MM.1S (cell line): ENCODE measurements around the gene GATC.
A peak's percentile ranks its signal among the peaks of the same experiment; 100 is the strongest.

ENCODE experiments used
- DNase-seq: peaks from one replicate; pipeline ENCODE4 v3.0.0-alpha.2; 2015
- H2AFZ ChIP-seq: fragments of 300-600 bp; sonication (generic); 2 replicates; pipeline ENCODE4 v1.6.0; 2016; ENCODE audit warnings: antibody characterized with exemption, low read length
- H3F3A ChIP-seq: fragments of 300-600 bp; sonication (generic); 2 replicates; pipeline ENCODE4 v1.6.1; 2016; ENCODE audit warnings: mild to moderate bottlenecking, antibody characterized with exemption, low read length, moderate library complexity, mixed read lengths; ENCODE audit not compliant: insufficient read depth
- H3K27ac ChIP-seq: fragments of 300-600 bp; sonication (generic); 2 replicates; pipeline ENCODE4 v1.5.1; 2016; ENCODE audit warnings: mild to moderate bottlenecking, low read length
- H3K27me3 ChIP-seq: fragments of 300-600 bp; sonication (generic); replicated peaks from 2 replicates; pipeline ENCODE4 v1.6.0; 2016; ENCODE audit warnings: low read length; ENCODE audit not compliant: insufficient read depth
- H3K36me3 ChIP-seq: fragments of 300-600 bp; sonication (generic); replicated peaks from 2 replicates; pipeline ENCODE4 v1.6.1; 2016; ENCODE audit warnings: mild to moderate bottlenecking, low read length, mixed read lengths; ENCODE audit not compliant: insufficient read depth
- H3K4me1 ChIP-seq: fragments of 300-600 bp; sonication (generic); 2 replicates; pipeline ENCODE4 v1.6.1; 2016; ENCODE audit warnings: low read length, mixed read lengths
- H3K4me2 ChIP-seq: fragments of 300-600 bp; sonication (generic); 2 replicates; pipeline ENCODE4 v1.6.0; 2016; ENCODE audit warnings: low read depth, low read length
- H3K4me3 ChIP-seq: fragments of 300-600 bp; sonication (generic); 2 replicates; pipeline ENCODE4 v1.5.1; 2016; ENCODE audit warnings: low read length, mixed read lengths
- H3K79me2 ChIP-seq: fragments of 300-600 bp; sonication (generic); 2 replicates; pipeline ENCODE4 v1.6.1; 2016; ENCODE audit warnings: mixed run types, low read length, mixed read lengths
- H3K9ac ChIP-seq: fragments of 300-600 bp; sonication (generic); 2 replicates; pipeline ENCODE4 v1.6.1; 2016; ENCODE audit warnings: low read length, mixed read lengths
- H3K9me2 ChIP-seq: fragments of 300-600 bp; sonication (generic); replicated peaks from 2 replicates; pipeline ENCODE4 v1.6.1; 2016; ENCODE audit warnings: mild to moderate bottlenecking, low read length, mixed read lengths; ENCODE audit not compliant: insufficient read depth
- H3K9me3 ChIP-seq: fragments of 300-600 bp; sonication (generic); replicated peaks from 2 replicates; pipeline ENCODE4 v1.6.1; 2016; ENCODE audit warnings: mild to moderate bottlenecking, low read length, mixed read lengths; ENCODE audit not compliant: insufficient read depth
- H4K20me1 ChIP-seq: fragments of 300-600 bp; sonication (generic); 2 replicates; pipeline ENCODE4 v1.6.1; 2016; ENCODE audit warnings: mild to moderate bottlenecking, low read length, moderate library complexity, mixed read lengths; ENCODE audit not compliant: insufficient read depth
- CTCF ChIP-seq: fragments of 300-600 bp; sonication (generic); IDR thresholded peaks from 2 replicates; pipeline ENCODE4 v1.5.1; 2016; ENCODE audit warnings: antibody characterized with exemption, low read length, mixed read lengths
- EZH2 ChIP-seq: fragments of 300-600 bp; sonication (generic); optimal IDR thresholded peaks from 2 replicates; pipeline ENCODE3; 2017; ENCODE audit warnings: low read depth, mild to moderate bottlenecking, antibody characterized with exemption, low read length, mixed read lengths
- EZH2phosphoT487 ChIP-seq: fragments of 300-600 bp; sonication (generic); IDR thresholded peaks from 2 replicates; pipeline ENCODE4 v1.6.1; 2018; ENCODE audit warnings: antibody characterized with exemption, low read length

GATC gene

GRCh38 chr12:120432772-120433525 lies 13.3 kb upstream of the GATC start:
- Histone ChIP-seq H3K9me3 (no peaks in the 10 kb centered on the region), H3F3A (no peaks in the 10 kb centered on the region; the same call in 1 of the 2 replicates), H3K9ac (no peak overlapping the region), H4K20me1 (no peaks in the 10 kb centered on the region), H3K79me2 (peaks cover under 1% of the 10 kb centered on the region; the same call in 1 of the 2 replicates), H3K27me3 (no peaks in the 10 kb centered on the region), H3K4me2 (no peak overlapping the region), H3K27ac (no peak overlapping the region), H3K9me2 (no peaks in the 10 kb centered on the region), H3K4me1 (no peaks in the 10 kb centered on the region), H3K4me3 (no peak overlapping the region), H3K36me3 (no peaks in the 10 kb centered on the region), H2AFZ (no peak overlapping the region)
- no peak for DNase-seq
- no peak for TF ChIP-seq EZH2phosphoT487
- TF ChIP-seq CTCF = no peak
- TF ChIP-seq EZH2 = no peak

GRCh38 chr12:120437735-120438494 lies 8.3 kb upstream of the GATC start, which contains the start of gene COX6A1:
Gene COX6A1 (plus strand): TSS chr12:120438113. CDS start chr12:120438127, 14 bp downstream.
- Histone ChIP-seq H2AFZ (peak within 1 kb of the TSS; percentile 79), H3K27ac (peak within 1 kb of the TSS; percentile 38; the same call in 1 of the 2 replicates), H3K4me2 (peak within 1 kb of the TSS; percentile 66; the same call in 1 of the 2 replicates), H3K4me3 (peak within 1 kb of the TSS; percentile 79), H3K4me1 (0 out of 2 replicates have a peak, but pooled peaks cover 3% of the 10 kb centered on the region), H3K9me3 (no peaks in the 10 kb centered on the region), H4K20me1 (no peaks in the 10 kb centered on the region), H3K9me2 (no peaks in the 10 kb centered on the region), H3K9ac (peak within 1 kb of the TSS; percentile 66; the same call in 1 of the 2 replicates), H3F3A (no peaks in the 10 kb centered on the region; the same call in 1 of the 2 replicates), H3K36me3 (no peaks in the 10 kb centered on the region), H3K79me2 (peaks cover 39% of the 10 kb centered on the region), H3K27me3 (no peaks in the 10 kb centered on the region)
- no peak; the same call in 1 of the 2 replicates for TF ChIP-seq CTCF
- TF ChIP-seq EZH2phosphoT487 = no peak
- TF ChIP-seq EZH2 = no peak
- DNase-seq = peak; percentile 97

GRCh38 chr12:120438495-120439198 lies 7.6 kb upstream of the GATC start:
- Histone ChIP-seq H3K4me2 (peak overlapping the region; percentile 66; the same call in 1 of the 2 replicates), H3K27me3 (no peaks in the 10 kb centered on the region), H3K9me2 (no peaks in the 10 kb centered on the region), H3K79me2 (peaks cover 44% of the 10 kb centered on the region), H3K36me3 (no peaks in the 10 kb centered on the region), H4K20me1 (no peaks in the 10 kb centered on the region), H2AFZ (no peak overlapping the region), H3F3A (no peaks in the 10 kb centered on the region; the same call in 1 of the 2 replicates), H3K4me3 (peak overlapping the region; percentile 79), H3K27ac (peak overlapping the region; percentile 38; the same call in 1 of the 2 replicates), H3K9ac (peak overlapping the region; percentile 66; the same call in 1 of the 2 replicates), H3K4me1 (0 out of 2 replicates have a peak, but pooled peaks cover 3% of the 10 kb centered on the region), H3K9me3 (no peaks in the 10 kb centered on the region)
- DNase-seq = no peak
- TF ChIP-seq CTCF = no peak
- no peak for TF ChIP-seq EZH2
- TF ChIP-seq EZH2phosphoT487 = no peak
